Activated T-cell treated with anti-CD3 and anti-CD28 coated beads, Interleukin-2, amount 50 U/mL, for 4 hours (primary cell): ENCODE data around the gene GABRB2. TPM values are rescaled to one million over a fixed set of nuclear protein-coding genes. Genes with fewer than 3 reads are reported as not detected.

Experiments
- ATAC-seq, 2 donors: fragments of 200-7000 bp; cut with Tn5 transposase; one replicate each; pipeline ENCODE4 v1.10.0; 2021
- DNase-seq: peaks from one replicate; pipeline ENCODE4 v3.0.0-alpha.2; 2020
- H3K27me3 Mint-ChIP-seq: one replicate; pipeline ENCODE4 v1.8.0; 2021; ENCODE audit warnings: low read depth, mixed read lengths
- H3K36me3 Mint-ChIP-seq: one replicate; pipeline ENCODE4 v1.8.0; 2022; ENCODE audit warnings: mixed read lengths; ENCODE audit not compliant: insufficient read depth
- H3K4me1 Mint-ChIP-seq: one replicate; pipeline ENCODE4 v1.8.0; 2021; ENCODE audit warnings: low read depth, mixed read lengths
- H3K4me3 Mint-ChIP-seq: one replicate; pipeline ENCODE4 v1.8.0; 2021; ENCODE audit warnings: mild to moderate bottlenecking, moderate library complexity, mixed read lengths
- H3K9me3 Mint-ChIP-seq: one replicate; pipeline ENCODE4 v1.8.0; 2021; ENCODE audit warnings: mixed read lengths
- total RNA-seq, 3 donors: library from RNA; stranded (reverse); gene quantifications; one replicate each; pipeline ENCODE4 v1.2.1, GENCODE V29; 2021

GABRB2 gene
- total RNA-seq, 3 donors from 2014 or later = not detected

- Mint-ChIP-seq H3K9me3 (no peaks in the 10 kb centered on the region), H3K27me3 (no peaks in the 10 kb centered on the region), H3K4me1 (no peaks in the 10 kb centered on the region), H3K36me3 (no peaks in the 10 kb centered on the region), H3K4me3 (no peak overlapping the region)
- no peak for ATAC-seq
- no peak for DNase-seq
Observed at GRCh38 chr5:161421067-161421466, 125.5 kb downstream of the GABRB2 start.

- Mint-ChIP-seq H3K4me1 (no peaks in the 10 kb centered on the region), H3K27me3 (no peaks in the 10 kb centered on the region), H3K9me3 (no peaks in the 10 kb centered on the region), H3K36me3 (no peaks in the 10 kb centered on the region), H3K4me3 (no peak overlapping the region)
- no peak for ATAC-seq
- no peak for DNase-seq
Observed at GRCh38 chr5:161420521-161420920, 126.0 kb downstream of the GABRB2 start.

- ATAC-seq = no peak
- Mint-ChIP-seq H3K9me3 (no peaks in the 10 kb centered on the region), H3K4me1 (no peaks in the 10 kb centered on the region), H3K36me3 (no peaks in the 10 kb centered on the region), H3K27me3 (no peaks in the 10 kb centered on the region), H3K4me3 (no peak overlapping the region)
- DNase-seq = no peak
Observed at GRCh38 chr5:161414896-161415295, 131.6 kb downstream of the GABRB2 start.

GRCh38 chr5:161414037-161414436 lies 132.5 kb downstream of the GABRB2 start:
- H3K9me3 Mint-ChIP-seq = no peaks in the 10 kb centered on the region
- H3K27me3 Mint-ChIP-seq = no peaks in the 10 kb centered on the region
- no peaks in the 10 kb centered on the region for H3K36me3 Mint-ChIP-seq
- no peak for DNase-seq
- H3K4me3 Mint-ChIP-seq = no peak overlapping the region
- ATAC-seq = no peak
- no peaks in the 10 kb centered on the region for H3K4me1 Mint-ChIP-seq

GRCh38 chr5:161412792-161413191 lies 133.7 kb downstream of the GABRB2 start:
- no peaks in the 10 kb centered on the region for H3K9me3 Mint-ChIP-seq
- DNase-seq (no peak), ATAC-seq (no peak)
- no peaks in the 10 kb centered on the region for H3K27me3 Mint-ChIP-seq
- H3K4me3 Mint-ChIP-seq = no peak overlapping the region
- no peaks in the 10 kb centered on the region for H3K36me3 Mint-ChIP-seq
- H3K4me1 Mint-ChIP-seq = no peaks in the 10 kb centered on the region

- ATAC-seq = no peak
- DNase-seq = no peak
- H3K27me3 Mint-ChIP-seq = no peaks in the 10 kb centered on the region
- H3K4me3 Mint-ChIP-seq = no peak overlapping the region
- no peaks in the 10 kb centered on the region for H3K4me1 Mint-ChIP-seq
- no peaks in the 10 kb centered on the region for H3K9me3 Mint-ChIP-seq
- no peaks in the 10 kb centered on the region for H3K36me3 Mint-ChIP-seq
Observed at GRCh38 chr5:161411156-161411555, 135.4 kb downstream of the GABRB2 start.

- Mint-ChIP-seq H3K36me3 (no peaks in the 10 kb centered on the region), H3K27me3 (no peaks in the 10 kb centered on the region), H3K9me3 (no peaks in the 10 kb centered on the region), H3K4me1 (no peaks in the 10 kb centered on the region), H3K4me3 (no peak overlapping the region)
- ATAC-seq (no peak), DNase-seq (no peak)
Observed at GRCh38 chr5:161410640-161411039, 135.9 kb downstream of the GABRB2 start.

- ATAC-seq (no peak), DNase-seq (no peak)
- Mint-ChIP-seq H3K36me3 (no peaks in the 10 kb centered on the region), H3K27me3 (no peaks in the 10 kb centered on the region), H3K9me3 (no peaks in the 10 kb centered on the region), H3K4me1 (no peaks in the 10 kb centered on the region), H3K4me3 (no peak overlapping the region)
Observed at GRCh38 chr5:161409471-161409870, 137.1 kb downstream of the GABRB2 start.

- ATAC-seq (no peak), DNase-seq (no peak)
- no peaks in the 10 kb centered on the region for H3K27me3 Mint-ChIP-seq
Observed at GRCh38 chr5:161406880-161407279, 139.6 kb downstream of the GABRB2 start.

GRCh38 chr5:161403996-161404395 lies 142.5 kb downstream of the GABRB2 start:
- DNase-seq = no peak
- Mint-ChIP-seq H3K9me3 (no peaks in the 10 kb centered on the region), H3K4me3 (no peak overlapping the region), H3K4me1 (no peaks in the 10 kb centered on the region), H3K27me3 (no peaks in the 10 kb centered on the region), H3K36me3 (no peaks in the 10 kb centered on the region)
- ATAC-seq = no peak

More at GRCh38 chr5:161406880-161407279, 139.6 kb downstream of the GABRB2 start:
- Mint-ChIP-seq H3K4me3 (no peak overlapping the region), H3K9me3 (no peaks in the 10 kb centered on the region), H3K4me1 (no peaks in the 10 kb centered on the region), H3K36me3 (no peaks in the 10 kb centered on the region)

- no peak overlapping the region for H3K4me3 Mint-ChIP-seq
- DNase-seq = no peak
- no peaks in the 10 kb centered on the region for H3K9me3 Mint-ChIP-seq
- H3K36me3 Mint-ChIP-seq = no peaks in the 10 kb centered on the region
- no peak for ATAC-seq
- no peaks in the 10 kb centered on the region for H3K4me1 Mint-ChIP-seq
- H3K27me3 Mint-ChIP-seq = no peaks in the 10 kb centered on the region
Observed at GRCh38 chr5:161403121-161403520, 143.4 kb downstream of the GABRB2 start.

GRCh38 chr5:161400583-161400982 lies 145.9 kb downstream of the GABRB2 start:
- no peak overlapping the region for H3K4me3 Mint-ChIP-seq
- no peaks in the 10 kb centered on the region for H3K27me3 Mint-ChIP-seq
- DNase-seq = no peak
- no peaks in the 10 kb centered on the region for H3K9me3 Mint-ChIP-seq
- H3K36me3 Mint-ChIP-seq = no peaks in the 10 kb centered on the region
- no peak for ATAC-seq
- H3K4me1 Mint-ChIP-seq = no peaks in the 10 kb centered on the region

- H3K36me3 Mint-ChIP-seq = no peaks in the 10 kb centered on the region
- H3K9me3 Mint-ChIP-seq = no peaks in the 10 kb centered on the region
- DNase-seq (no peak), ATAC-seq (no peak)
- H3K27me3 Mint-ChIP-seq = no peaks in the 10 kb centered on the region
- no peak overlapping the region for H3K4me3 Mint-ChIP-seq
- H3K4me1 Mint-ChIP-seq = no peaks in the 10 kb centered on the region
Observed at GRCh38 chr5:161399996-161400562, 146.4 kb downstream of the GABRB2 start.

- ATAC-seq = no peak
- no peaks in the 10 kb centered on the region for H3K36me3 Mint-ChIP-seq
Observed at GRCh38 chr5:161397448-161397847, 149.1 kb downstream of the GABRB2 start.

GRCh38 chr5:161396171-161396570 lies 150.4 kb downstream of the GABRB2 start:
- ATAC-seq (no peak), DNase-seq (no peak)
- no peaks in the 10 kb centered on the region for H3K9me3 Mint-ChIP-seq
- no peaks in the 10 kb centered on the region for H3K36me3 Mint-ChIP-seq
- H3K4me1 Mint-ChIP-seq = no peaks in the 10 kb centered on the region
- no peaks in the 10 kb centered on the region for H3K27me3 Mint-ChIP-seq
- no peak overlapping the region for H3K4me3 Mint-ChIP-seq

More at GRCh38 chr5:161397448-161397847, 149.1 kb downstream of the GABRB2 start:
- Mint-ChIP-seq H3K4me1 (no peaks in the 10 kb centered on the region), H3K9me3 (no peaks in the 10 kb centered on the region), H3K4me3 (no peak overlapping the region), H3K27me3 (no peaks in the 10 kb centered on the region)
- no peak for DNase-seq

GRCh38 chr5:161391724-161392123 lies 154.8 kb downstream of the GABRB2 start:
- no peak for DNase-seq
- Mint-ChIP-seq H3K36me3 (no peaks in the 10 kb centered on the region), H3K9me3 (no peaks in the 10 kb centered on the region), H3K4me3 (no peak overlapping the region), H3K4me1 (no peaks in the 10 kb centered on the region), H3K27me3 (no peaks in the 10 kb centered on the region)
- ATAC-seq = no peak
